GM19025 (cell line): ENCODE data around the gene PHC2.

Experiments used
- ATAC-seq: cut with Tn5 transposase; IDR thresholded peaks from one replicate; pipeline ENCODE4 v1.9.1; 2021; ENCODE audit warnings: mild to moderate bottlenecking, low read depth, moderate library complexity; ENCODE audit not compliant: unreplicated experiment

PHC2 gene

DNA sequence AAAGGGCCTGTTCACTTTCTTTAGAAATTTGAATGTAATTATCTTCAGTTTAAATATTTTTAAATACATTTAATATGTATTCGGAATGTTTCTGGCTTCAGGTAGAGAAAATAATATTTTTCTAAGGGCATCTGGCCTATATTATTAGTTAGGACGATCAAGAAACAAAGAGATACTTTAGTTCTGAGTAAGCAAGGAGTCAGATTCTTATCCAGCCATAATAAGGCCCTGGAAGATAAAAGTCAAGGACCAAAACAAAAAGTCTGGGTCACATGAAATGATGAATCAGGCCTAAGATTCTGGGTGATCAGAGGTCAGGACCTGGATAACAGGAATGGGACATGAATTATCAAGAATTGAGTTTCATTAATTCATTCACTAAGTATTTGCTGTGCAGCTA lies 6.3 kb downstream of the PHC2 start:
- ATAC-seq, result no peak

DNA sequence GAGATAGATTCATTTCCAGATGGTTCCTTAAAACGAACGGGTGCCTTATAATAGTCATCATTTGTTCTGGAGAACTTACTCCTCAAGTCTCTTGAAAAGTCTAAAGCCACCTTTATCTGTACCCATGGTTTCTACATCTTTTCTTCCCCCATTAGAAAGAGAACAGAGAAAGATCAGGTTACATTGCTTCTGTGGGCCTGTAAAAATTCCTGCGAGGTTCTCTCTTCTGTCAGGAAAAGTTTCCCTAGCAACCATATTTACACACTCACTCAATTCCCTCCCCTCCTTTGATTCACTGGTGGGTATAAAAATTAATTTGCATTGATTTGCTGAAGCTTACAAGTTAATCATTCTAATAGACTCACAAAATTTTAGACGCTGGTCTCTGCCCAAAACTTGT lies 6.7 kb downstream of the PHC2 start:
- ATAC-seq, result no peak

GRCh38 chr1:33420870-33421775 lies 9.8 kb downstream of the PHC2 start:
- no peak for ATAC-seq

DNA sequence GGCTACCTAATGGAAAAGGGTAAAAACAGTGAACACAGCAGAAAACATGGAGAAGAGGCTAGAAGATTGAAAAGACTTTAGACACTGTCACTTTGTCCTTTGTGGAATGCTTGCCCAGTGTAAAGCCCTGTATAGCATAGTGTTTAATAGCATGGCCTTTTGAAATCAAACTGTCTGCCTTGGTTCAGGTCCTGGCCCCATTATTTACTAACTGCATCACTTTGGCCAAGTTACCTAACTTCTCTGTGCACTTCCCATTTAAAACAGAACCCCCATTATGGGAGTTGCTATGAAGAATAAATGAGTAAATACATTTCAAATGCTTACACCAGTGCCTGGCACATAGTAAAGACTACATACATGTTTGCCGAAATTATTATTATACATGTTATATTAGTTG lies 12.1 kb downstream of the PHC2 start:
- ATAC-seq, result no peak

- no peak for ATAC-seq
Observed at GRCh38 chr1:33414879-33415278, 16.0 kb downstream of the PHC2 start.

DNA sequence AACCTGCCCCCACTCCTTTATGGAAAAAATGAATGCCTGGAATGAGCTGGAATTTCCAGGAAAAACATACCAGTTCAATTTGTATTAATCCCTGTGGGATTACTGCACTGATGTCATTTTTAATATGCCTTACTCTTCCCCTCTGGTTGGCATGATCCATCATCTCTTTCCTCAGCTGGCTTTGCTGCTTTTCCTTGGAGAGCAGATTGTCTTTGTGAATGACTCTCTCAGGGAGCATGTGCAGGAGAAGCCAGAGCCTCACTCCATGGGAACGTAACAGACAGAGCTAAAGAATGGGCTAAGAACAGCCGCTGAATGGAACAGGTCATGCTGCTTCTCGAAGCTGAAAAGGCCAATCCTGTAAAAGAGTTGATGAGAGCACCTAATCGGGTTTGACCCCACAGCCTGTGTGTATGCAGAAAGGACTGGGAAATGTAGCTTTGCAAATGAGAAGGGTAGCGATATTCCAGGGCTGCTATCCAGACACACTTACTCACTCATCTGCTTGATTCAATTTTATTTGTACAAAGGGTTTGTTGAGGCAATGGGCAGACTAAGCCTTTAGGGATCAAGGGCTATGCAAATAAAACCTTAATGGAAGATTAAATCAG lies 20.7 kb downstream of the PHC2 start:
- ATAC-seq, result no peak

DNA sequence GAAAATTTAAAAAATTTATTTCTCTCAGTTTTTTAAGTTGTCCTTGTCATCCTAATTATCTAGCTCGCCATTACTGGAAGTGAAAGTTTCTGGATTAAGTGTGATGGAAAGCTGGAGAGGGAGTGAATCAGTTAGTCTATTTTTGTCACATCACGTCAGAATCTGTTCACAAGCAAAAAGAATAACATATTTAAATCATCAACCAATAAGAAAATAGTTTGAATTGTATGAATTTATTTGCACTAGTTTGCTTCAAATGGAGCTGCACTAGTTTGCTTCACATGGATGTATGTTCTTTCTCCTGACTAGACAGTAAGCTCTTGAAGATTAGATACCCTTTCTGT lies 22.8 kb downstream of the PHC2 start:
- no peak for ATAC-seq

GRCh38 chr1:33407352-33408092 lies 23.4 kb downstream of the PHC2 start:
- no peak for ATAC-seq

DNA sequence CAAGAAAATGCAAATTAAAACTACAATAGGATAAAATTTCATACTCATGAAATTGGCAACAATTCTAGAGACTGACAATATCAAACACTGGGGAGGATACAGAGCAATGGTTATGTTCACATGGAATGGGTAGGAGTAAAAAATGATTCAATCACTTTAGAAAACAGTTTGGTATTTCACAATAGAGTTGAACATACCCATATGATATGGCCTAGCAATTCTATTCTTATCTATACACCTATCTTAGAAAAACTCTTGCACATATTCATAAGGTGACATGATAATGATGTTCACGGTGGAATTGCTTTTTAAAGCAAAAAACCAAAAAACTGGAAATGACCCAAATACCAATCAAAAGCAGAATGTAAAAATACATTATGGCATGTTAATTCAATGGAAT lies 28.7 kb downstream of the PHC2 start:
- no peak for ATAC-seq

GRCh38 chr1:33401471-33401870 lies 29.4 kb downstream of the PHC2 start:
- ATAC-seq, result no peak

- no peak for ATAC-seq
Observed at GRCh38 chr1:33400153-33400911, 30.6 kb downstream of the PHC2 start.

- ATAC-seq, result no peak
Observed at GRCh38 chr1:33399375-33399774, 31.5 kb downstream of the PHC2 start.

GRCh38 chr1:33397994-33398393 lies 32.9 kb downstream of the PHC2 start:
- no peak for ATAC-seq

GRCh38 chr1:33397125-33397506 lies 33.8 kb downstream of the PHC2 start:
- no peak for ATAC-seq

- ATAC-seq, result no peak
Observed at GRCh38 chr1:33396188-33397124, 34.4 kb downstream of the PHC2 start.

DNA sequence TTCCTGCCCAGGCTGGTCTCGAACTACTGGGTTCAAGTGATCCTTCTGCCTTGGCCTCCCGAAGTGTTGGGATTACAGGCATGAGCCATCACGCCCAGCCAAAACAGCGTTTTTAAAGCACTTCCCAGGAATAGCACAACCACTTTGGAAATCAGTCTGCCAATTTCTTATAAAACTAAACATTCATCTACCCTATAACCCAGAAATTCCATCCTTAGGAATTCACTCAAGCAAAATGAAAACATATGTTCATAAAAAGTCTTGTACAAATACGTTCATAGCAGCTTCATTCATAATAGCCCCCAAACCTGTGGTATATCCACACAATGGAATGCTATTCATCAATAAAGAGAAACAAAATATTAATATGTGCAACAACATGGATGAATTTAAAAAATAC lies 36.1 kb downstream of the PHC2 start:
- ATAC-seq, result no peak

GRCh38 chr1:33393991-33394390 lies 36.9 kb downstream of the PHC2 start:
- ATAC-seq, result no peak

DNA sequence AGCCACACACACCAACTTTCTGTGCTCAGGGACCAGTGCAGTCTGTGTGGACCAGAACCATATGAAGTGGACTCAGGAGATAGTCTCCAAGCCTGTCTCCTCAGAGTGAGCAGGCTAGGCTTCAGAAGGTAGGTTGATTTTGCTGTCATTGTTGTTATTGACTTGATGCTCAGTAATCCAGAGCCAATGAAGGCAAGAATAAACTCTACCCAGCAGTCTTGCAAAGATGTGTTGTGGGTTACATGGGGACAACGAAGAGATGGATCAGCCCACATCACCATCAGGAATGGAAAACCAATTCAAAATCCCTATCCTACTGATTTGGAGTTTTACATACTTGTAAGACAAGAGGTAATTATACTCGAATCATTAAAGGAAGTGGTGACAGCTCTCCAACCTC lies 37.4 kb downstream of the PHC2 start:
- no peak for ATAC-seq

DNA sequence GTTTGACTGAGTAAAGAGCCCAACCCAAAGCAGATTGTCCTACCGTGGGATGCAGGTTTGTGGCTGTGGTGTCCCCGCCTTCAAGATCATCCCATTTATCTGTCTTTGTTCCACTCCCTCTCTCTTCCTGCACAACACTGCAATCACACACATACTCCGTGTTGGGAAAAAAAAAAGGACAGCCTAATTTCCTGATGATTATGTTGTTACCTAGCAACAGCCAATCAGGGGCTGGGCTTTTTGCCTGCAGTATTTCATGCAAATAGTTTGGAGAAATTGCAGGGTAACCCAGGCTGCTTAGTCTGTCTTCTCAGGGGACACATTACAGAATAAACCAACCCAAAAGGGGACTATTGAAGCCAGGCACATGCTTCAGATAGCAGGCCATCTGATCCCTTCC lies 38.3 kb downstream of the PHC2 start:
- ATAC-seq, result no peak

DNA sequence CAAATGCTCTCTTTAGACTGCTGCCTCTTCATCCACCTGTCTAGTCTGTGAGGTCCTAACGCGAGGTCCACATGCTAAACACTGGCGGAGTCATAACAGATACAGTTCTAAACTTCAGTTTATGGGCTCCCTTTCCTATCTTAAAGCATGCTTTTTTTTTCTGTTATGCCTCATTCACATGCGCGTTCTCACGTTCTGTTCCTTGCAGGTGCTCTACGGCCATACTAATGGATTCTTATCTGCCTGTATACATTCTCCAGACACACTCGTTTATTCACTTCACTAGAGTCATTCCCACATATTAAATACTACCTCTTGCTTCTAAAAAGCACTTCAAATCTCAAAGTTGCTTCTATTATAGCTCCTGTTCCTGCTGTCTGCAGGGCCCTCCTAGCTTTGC lies 38.7 kb downstream of the PHC2 start:
- no peak for ATAC-seq
